Measurements from ENCODE around the gene RYR1. TPM values are rescaled to one million over a fixed set of nuclear protein-coding genes. Genes with fewer than 3 reads are reported as not detected.

The RYR1 gene
- total and polyA plus RNA-seq, 2 donors (not counting 1 experiment from before 2014, with no cell fraction given): 0.43 to 3.8 TPM

- no peaks in the 10 kb centered on the region for H3K9me3 ChIP-seq (ENCODE audit: control extremely low read depth in 1 of 3, control insufficient read depth in 2 of 3, insufficient read depth in 1 of 3, low read length in 2 of 3)
- H3K36me3 ChIP-seq (replicated peaks in 1 of 2; ENCODE audit: control extremely low read depth in 1 of 2, control insufficient read depth in 1 of 2, extremely low read depth in 1 of 2, insufficient read depth in 2 of 2, low read length in 1 of 2): no peaks in the 10 kb centered on the region
- Mint-ChIP-seq H3K27me3 (no peaks in the 10 kb centered on the region), H3K9me3 (ENCODE audit: insufficient read depth) (no peaks in the 10 kb centered on the region), H3K4me1 (peaks cover 21% of the 10 kb centered on the region), H3K27ac (no peak overlapping the region), H3K4me3 (no peak overlapping the region)
- no peaks in the 10 kb centered on the region for H3K79me2 ChIP-seq (ENCODE audit: control insufficient read depth, insufficient read depth, low read length)
- 58% methylated on average over 15 of the region's 21 CpGs for WGBS (ENCODE audit: insufficient coverage)
- DNase-seq (peak; percentile 78), ATAC-seq (ENCODE audit: low read depth) (peak; percentile 81)
- peak overlapping the region in 1 of 5 experiments; percentile 38 for H3K4me3 ChIP-seq (ENCODE audit: control extremely low read depth in 1 of 5, extremely low read depth in 1 of 5, insufficient read depth in 1 of 5, low read depth in 2 of 5, low read length in 4 of 5)
- no peak for TF ChIP-seq EZH2 (IDR thresholded peaks at IDR 0.05; ENCODE audit: borderline replicate concordance, insufficient read depth, low read depth, low read length, poor library complexity, severe bottlenecking)
- TF ChIP-seq CTCF (IDR thresholded peaks at IDR 0.05): peak; percentile 76
- peaks cover 0 to 4% (median 0%) of the 10 kb centered on the region in 4 experiments for H3K27me3 ChIP-seq (replicated peaks in 1 of 4; ENCODE audit: control extremely low read depth in 1 of 4, control insufficient read depth in 3 of 4, insufficient read depth in 4 of 4, low read length in 3 of 4)
- H3K27ac ChIP-seq (ENCODE audit: low read length in 2 of 2): no peak overlapping the region
- no peaks in the 10 kb centered on the region for H4K20me1 ChIP-seq (ENCODE audit: control insufficient read depth, insufficient read depth, low read length, poor library complexity, severe bottlenecking)
- H3K4me2 ChIP-seq (replicated peaks; ENCODE audit: low read depth, low read length, poor library complexity, severe bottlenecking): peak overlapping the region; percentile 50
- POLR2A ChIA-PET: interaction anchor here (0.6 to 1.1 kb wide), 3 partner anchors 55 to 493 kb away, joined by 3 to 5 read pairs (median 4); partner anchors contain the start of gene MAP4K1
- peak overlapping the region; percentile 29 for H2AFZ ChIP-seq (ENCODE audit: insufficient read depth, low read depth, low read length, poor library complexity, severe bottlenecking)
- CTCF ChIA-PET: interaction anchor here (0.6 to 4.5 kb wide), 16 partner anchors 11 to 386 kb away, joined by 3 to 102 read pairs (median 5); partner anchors contain the start of genes ACTN4, EIF3K, FAM98C and MAP4K1
- H3K9ac ChIP-seq (ENCODE audit: low read length): no peak overlapping the region
- H3K4me1 ChIP-seq (ENCODE audit: control insufficient read depth in 2 of 2, insufficient read depth in 2 of 2, low read length in 2 of 2): peaks cover 14 to 27% of the 10 kb centered on the region in 2 donors
- intact Hi-C loops (cut with micrococcal nuclease): loop anchor here (1.0 kb wide), 3 partner anchors 15 to 386 kb away; partner anchors contain the start of genes MAP4K1, MRPS12 and SARS2
Observed at GRCh38 chr19:38543807-38544568, 110.5 kb downstream of the RYR1 start.

Measured in B cell (primary cell).